ENCODE measurements around the gene MAD1L1. TPM values are rescaled to one million over a fixed set of nuclear protein-coding genes. Genes with fewer than 3 reads are reported as not detected.

The MAD1L1 gene
- total RNA-seq, 1 experiment from 2014 or later = 38.5 TPM

- Histone ChIP-seq H3K36me3 (ENCODE audit: control insufficient read depth in 1 of 2, insufficient read depth in 2 of 2, low read length in 2 of 2) (no peaks in the 10 kb centered on the region), H3K79me2 (ENCODE audit: insufficient read depth, low read length) (no peaks in the 10 kb centered on the region), H2AFZ (ENCODE audit: low read depth, low read length, poor library complexity, severe bottlenecking) (no peak overlapping the region), H3K9ac (ENCODE audit: low read length) (no peak overlapping the region), H3K4me2 (ENCODE audit: low read length) (no peak overlapping the region), H3K27me3 (ENCODE audit: insufficient read depth, low read length) (no peaks in the 10 kb centered on the region), H3K27ac (ENCODE audit: low read depth, low read length) (no peak overlapping the region), H3K9me3 (ENCODE audit: control insufficient read depth in 1 of 2, insufficient read depth in 1 of 2, low read depth in 1 of 2, low read length in 2 of 2) (no peaks in the 10 kb centered on the region), H4K20me1 (ENCODE audit: insufficient read depth) (no peaks in the 10 kb centered on the region), H3K9me2 (ENCODE audit: insufficient read depth) (no peaks in the 10 kb centered on the region), H3K4me1 (ENCODE audit: control insufficient read depth in 1 of 2, insufficient read depth in 2 of 2, low read length in 2 of 2) (peaks cover 0 to 6% of the 10 kb centered on the region in 2 experiments; a peak in 2 of 4 replicates), H3K4me3 (replicated peaks in 1 of 2; ENCODE audit: low read depth in 1 of 2, low read length in 2 of 2) (no peak overlapping the region)
- BruUV-seq (replicated peaks) = no TSS peak
- intact Hi-C loops (cut with micrococcal nuclease) = no loop called here
- ChIA-PET CTCF (no interaction called here), POLR2A (no interaction called here), RAD21 (ENCODE audit: low non-redundant PET in 1 of 2, low total read pairs in 2 of 2, uncharacterized antibody in 2 of 2, unreplicated experiment in 2 of 2) (no interaction called here)
- ATAC-seq (no peak), DNase-seq (ENCODE audit: low read depth, low spot score) (no peak)
- TF ChIP-seq POLR2AphosphoS5 (IDR thresholded peaks at IDR 0.05; ENCODE audit: low read depth, low read length) (no peak), RAD21 (IDR thresholded peaks at IDR 0.05; ENCODE audit: low read depth) (no peak), ATF3 (IDR thresholded peaks at IDR 0.05) (no peak)
Measured at GRCh38 chr7:2013381-2014311, 219.1 kb downstream of the MAD1L1 start.

GRCh38 chr7:2012981-2013380 lies 219.8 kb downstream of the MAD1L1 start:
- no peak overlapping the region for H3K4me3 ChIP-seq (replicated peaks in 1 of 2; ENCODE audit: low read depth in 1 of 2, low read length in 2 of 2)
- DNase-seq (ENCODE audit: low read depth, low spot score) (no peak), ATAC-seq (no peak)
- ChIA-PET POLR2A (no interaction called here), RAD21 (ENCODE audit: low non-redundant PET in 1 of 2, low total read pairs in 2 of 2, uncharacterized antibody in 2 of 2, unreplicated experiment in 2 of 2) (no interaction called here), CTCF (no interaction called here)
- H3K79me2 ChIP-seq (ENCODE audit: insufficient read depth, low read length) = no peaks in the 10 kb centered on the region
- H3K9me2 ChIP-seq (ENCODE audit: insufficient read depth) = no peaks in the 10 kb centered on the region
- H3K4me2 ChIP-seq (ENCODE audit: low read length) = no peak overlapping the region
- no peaks in the 10 kb centered on the region for H3K36me3 ChIP-seq (ENCODE audit: control insufficient read depth in 1 of 2, insufficient read depth in 2 of 2, low read length in 2 of 2)
- no peaks in the 10 kb centered on the region for H4K20me1 ChIP-seq (ENCODE audit: insufficient read depth)
- no peak overlapping the region for H3K9ac ChIP-seq (ENCODE audit: low read length)
- no TSS peak for BruUV-seq (replicated peaks)
- H3K9me3 ChIP-seq (ENCODE audit: control insufficient read depth in 1 of 2, insufficient read depth in 1 of 2, low read depth in 1 of 2, low read length in 2 of 2) = no peaks in the 10 kb centered on the region
- no peak overlapping the region for H2AFZ ChIP-seq (ENCODE audit: low read depth, low read length, poor library complexity, severe bottlenecking)
- no peaks in the 10 kb centered on the region for H3K4me1 ChIP-seq (ENCODE audit: control insufficient read depth in 1 of 2, insufficient read depth in 2 of 2, low read length in 2 of 2)
- TF ChIP-seq EGR1 (IDR thresholded peaks at IDR 0.05; ENCODE audit: low read depth) (no peak), RAD21 (IDR thresholded peaks at IDR 0.05; ENCODE audit: low read depth) (no peak), CTCF (IDR thresholded peaks at IDR 0.05 in 2 of 3, conservative IDR thresholded peaks at IDR 0.05 in 1 of 3; ENCODE audit: borderline replicate concordance in 1 of 3, insufficient read depth in 1 of 3, low read depth in 2 of 3, low read length in 2 of 3) (no peak), YY1 (IDR thresholded peaks at IDR 0.05; ENCODE audit: extremely low read depth, insufficient replicate concordance, low read depth, low read length) (no peak), EZH2 (IDR thresholded peaks at IDR 0.05) (no peak), CBX3 (IDR thresholded peaks at IDR 0.05; ENCODE audit: low read depth) (no peak)
- intact Hi-C loops (cut with micrococcal nuclease) = no loop called here
- H3K27ac ChIP-seq (ENCODE audit: low read depth, low read length) = no peak overlapping the region
- H3K27me3 ChIP-seq (ENCODE audit: insufficient read depth, low read length) = no peaks in the 10 kb centered on the region
